NCI-H510A (cell line): ENCODE results near the gene EPB41L3.
"Not testable (repeated sequence)": the region's sequence is repeated elsewhere in the genome, so short reads cannot be mapped to it uniquely, and the experiment has no call there.

Experiments
- DNase-seq: peaks from one replicate; lab custom pipeline; 2025; lab: John Stamatoyannopoulos, UW

The EPB41L3 gene

GRCh38 chr18:5530629-5531178, 13.1 kb downstream of the EPB41L3 start:
- no peak for DNase-seq

GRCh38 chr18:5529471-5529870, 14.3 kb downstream of the EPB41L3 start:
- no peak for DNase-seq

GRCh38 chr18:5527603-5528002, 16.2 kb downstream of the EPB41L3 start:
- no peak for DNase-seq

GRCh38 chr18:5524660-5525059, 19.1 kb downstream of the EPB41L3 start:
- no peak for DNase-seq

GRCh38 chr18:5521000-5521399, 22.8 kb downstream of the EPB41L3 start:
- DNase-seq, result no peak

- no peak for DNase-seq
Measured at GRCh38 chr18:5520464-5520863, 23.3 kb downstream of the EPB41L3 start.

GRCh38 chr18:5519448-5520298, 24.1 kb downstream of the EPB41L3 start:
- DNase-seq, result no peak

- no peak for DNase-seq
Measured at GRCh38 chr18:5518899-5519371, 24.9 kb downstream of the EPB41L3 start.

GRCh38 chr18:5518179-5518770, 25.5 kb downstream of the EPB41L3 start:
- DNase-seq, result no peak

- no peak for DNase-seq
Measured at GRCh38 chr18:5516841-5517240, 27.0 kb downstream of the EPB41L3 start.

- DNase-seq, result no peak
Measured at GRCh38 chr18:5515011-5515784, 28.6 kb downstream of the EPB41L3 start.

- no peak for DNase-seq
Measured at GRCh38 chr18:5513947-5514346, 29.9 kb downstream of the EPB41L3 start.

- DNase-seq, result no peak
Measured at GRCh38 chr18:5512176-5512575, 31.6 kb downstream of the EPB41L3 start.

GRCh38 chr18:5511541-5511940, 32.3 kb downstream of the EPB41L3 start:
- DNase-seq, result not testable (repeated sequence)

GRCh38 chr18:5510135-5510846, 33.5 kb downstream of the EPB41L3 start:
- no peak for DNase-seq

GRCh38 chr18:5508821-5509220, 35.0 kb downstream of the EPB41L3 start:
- no peak for DNase-seq

GRCh38 chr18:5507756-5508155, 36.0 kb downstream of the EPB41L3 start:
- DNase-seq, result no peak

GRCh38 chr18:5506174-5506573, 37.6 kb downstream of the EPB41L3 start:
- DNase-seq, result no peak

GRCh38 chr18:5503740-5504139, 40.1 kb downstream of the EPB41L3 start:
- no peak for DNase-seq

- DNase-seq, result no peak
Measured at GRCh38 chr18:5500158-5500939, 43.4 kb downstream of the EPB41L3 start.

- DNase-seq, result no peak
Measured at GRCh38 chr18:5498452-5498851, 45.3 kb downstream of the EPB41L3 start.
